ENCODE data around the gene SMG6. TPM values are rescaled to one million over a fixed set of nuclear protein-coding genes. Genes with fewer than 3 reads are reported as not detected.
A peak's percentile ranks its signal among the peaks of the same experiment; 100 is the strongest.

Gene SMG6
- total and polyA plus RNA-seq, 4 donors: 16.2 to 67.3 (median 31.4) TPM

- ATAC-seq (ENCODE audit: low FRiP score): no peak
- intact Hi-C loops (cut with DNase I): loop anchor here in 1 of 2 donors (5.0 kb wide), 1 partner anchor 293 kb away; no protein-coding TSS in a partner anchor
- Histone ChIP-seq H3K27ac (ENCODE audit: low read depth in 1 of 2, low read length in 2 of 2) (no peak overlapping the region), H3K27me3 (ENCODE audit: control insufficient read depth in 1 of 2, insufficient read depth in 2 of 2, low read length in 1 of 2) (no peaks in the 10 kb centered on the region), H3K4me1 (ENCODE audit: control insufficient read depth in 1 of 2, insufficient read depth in 2 of 2, low read length in 2 of 2) (no peaks in the 10 kb centered on the region), H3K4me3 (ENCODE audit: low read length in 2 of 2) (no peak overlapping the region), H3K9me3 (ENCODE audit: control insufficient read depth, low read length) (no peaks in the 10 kb centered on the region), H3K36me3 (ENCODE audit: control insufficient read depth in 1 of 2, insufficient read depth in 2 of 2, low read length in 1 of 2) (peaks cover 0 to 1% of the 10 kb centered on the region in 2 donors)
- WGBS, 2 donors: 88 to 89% methylated on average over 21 of the region's 21 CpGs
- DNase-seq: no peak
Observed at GRCh38 chr17:2059547-2060384, 243.8 kb downstream of the SMG6 start.

GRCh38 chr17:2058586-2059546 is 244.7 kb downstream of the SMG6 start:
- peak; percentile 48 for ATAC-seq (ENCODE audit: low FRiP score)
- intact Hi-C loops (cut with DNase I): loop anchor here in 1 of 2 donors (5.0 kb wide), 1 partner anchor 293 kb away; no protein-coding TSS in a partner anchor
- Histone ChIP-seq H3K9me3 (ENCODE audit: control insufficient read depth, low read length) (no peaks in the 10 kb centered on the region), H3K4me3 (ENCODE audit: low read length in 2 of 2) (no peak overlapping the region), H3K27ac (ENCODE audit: low read depth in 1 of 2, low read length in 2 of 2) (no peak overlapping the region), H3K27me3 (ENCODE audit: control insufficient read depth in 1 of 2, insufficient read depth in 2 of 2, low read length in 1 of 2) (no peaks in the 10 kb centered on the region), H3K4me1 (ENCODE audit: control insufficient read depth in 1 of 2, insufficient read depth in 2 of 2, low read length in 2 of 2) (no peaks in the 10 kb centered on the region), H3K36me3 (ENCODE audit: control insufficient read depth in 1 of 2, insufficient read depth in 2 of 2, low read length in 1 of 2) (no peaks in the 10 kb centered on the region)
- peak; percentile 86 to 91 for DNase-seq
- 76 to 77% methylated on average over 78 of the region's 78 CpGs for WGBS, 2 donors

GRCh38 chr17:2057760-2058585 is 245.6 kb downstream of the SMG6 start:
- Histone ChIP-seq H3K27me3 (ENCODE audit: control insufficient read depth in 1 of 2, insufficient read depth in 2 of 2, low read length in 1 of 2) (no peaks in the 10 kb centered on the region), H3K4me1 (ENCODE audit: control insufficient read depth in 1 of 2, insufficient read depth in 2 of 2, low read length in 2 of 2) (no peaks in the 10 kb centered on the region), H3K9me3 (ENCODE audit: control insufficient read depth, low read length) (no peaks in the 10 kb centered on the region), H3K4me3 (ENCODE audit: low read length in 2 of 2) (no peak overlapping the region), H3K36me3 (ENCODE audit: control insufficient read depth in 1 of 2, insufficient read depth in 2 of 2, low read length in 1 of 2) (no peaks in the 10 kb centered on the region), H3K27ac (ENCODE audit: low read depth in 1 of 2, low read length in 2 of 2) (no peak overlapping the region)
- intact Hi-C loops (cut with DNase I): loop anchor here in 1 of 2 donors (5.0 kb wide), 1 partner anchor 294 kb away; no protein-coding TSS in a partner anchor
- ATAC-seq (ENCODE audit: low FRiP score) (no peak), DNase-seq (no peak)
- 88 to 90% methylated on average over 98 of the region's 98 CpGs for WGBS, 2 donors

- ATAC-seq (ENCODE audit: low FRiP score) (no peak), DNase-seq (no peak)
- WGBS, 2 donors: 80 to 84% methylated on average over 75 to 81 of the region's 81 CpGs
- intact Hi-C loops (cut with DNase I): loop anchor here in 1 of 2 donors (5.0 kb wide), 1 partner anchor 295 kb away; no protein-coding TSS in a partner anchor
- Histone ChIP-seq H3K27ac (ENCODE audit: low read depth in 1 of 2, low read length in 2 of 2) (no peak overlapping the region), H3K27me3 (ENCODE audit: control insufficient read depth in 1 of 2, insufficient read depth in 2 of 2, low read length in 1 of 2) (no peaks in the 10 kb centered on the region), H3K4me3 (ENCODE audit: low read length in 2 of 2) (no peak overlapping the region), H3K9me3 (ENCODE audit: control insufficient read depth, low read length) (no peaks in the 10 kb centered on the region), H3K36me3 (ENCODE audit: control insufficient read depth in 1 of 2, insufficient read depth in 2 of 2, low read length in 1 of 2) (no peaks in the 10 kb centered on the region), H3K4me1 (ENCODE audit: control insufficient read depth in 1 of 2, insufficient read depth in 2 of 2, low read length in 2 of 2) (no peaks in the 10 kb centered on the region)
Observed at GRCh38 chr17:2057175-2057759, 246.3 kb downstream of the SMG6 start.

GRCh38 chr17:2056206-2057174 is 247.1 kb downstream of the SMG6 start:
- no peaks in the 10 kb centered on the region for H3K4me1 ChIP-seq (ENCODE audit: control insufficient read depth in 1 of 2, insufficient read depth in 2 of 2, low read length in 2 of 2)
- 88 to 89% methylated on average over 83 to 85 of the region's 85 CpGs for WGBS, 2 donors

GRCh38 chr17:2055292-2056205 is 248.0 kb downstream of the SMG6 start:
- Histone ChIP-seq H3K27ac (ENCODE audit: low read depth in 1 of 2, low read length in 2 of 2) (no peak overlapping the region), H3K9me3 (ENCODE audit: control insufficient read depth, low read length) (no peaks in the 10 kb centered on the region), H3K27me3 (ENCODE audit: control insufficient read depth in 1 of 2, insufficient read depth in 2 of 2, low read length in 1 of 2) (no peaks in the 10 kb centered on the region), H3K36me3 (ENCODE audit: control insufficient read depth in 1 of 2, insufficient read depth in 2 of 2, low read length in 1 of 2) (no peaks in the 10 kb centered on the region), H3K4me3 (ENCODE audit: low read length in 2 of 2) (peak overlapping the region; percentile 9 to 10), H3K4me1 (ENCODE audit: control insufficient read depth in 1 of 2, insufficient read depth in 2 of 2, low read length in 2 of 2) (no peaks in the 10 kb centered on the region)
- DNase-seq: no peak
- ATAC-seq (ENCODE audit: low FRiP score): no peak
- intact Hi-C loops (cut with DNase I): loop anchor here (2.0 to 5.0 kb wide), 3 partner anchors 189 to 297 kb away; no protein-coding TSS in a partner anchor
- whole genome bisulfite sequencing, 2 donors: 15 to 21% methylated on average over 64 to 113 of the region's 113 CpGs

More at GRCh38 chr17:2056206-2057174, 247.1 kb downstream of the SMG6 start:
- intact Hi-C loops (cut with DNase I): loop anchor here in 1 of 2 donors (5.0 kb wide), 1 partner anchor 296 kb away; no protein-coding TSS in a partner anchor
- ATAC-seq (ENCODE audit: low FRiP score) (no peak), DNase-seq (no peak)
- Histone ChIP-seq H3K27ac (ENCODE audit: low read depth in 1 of 2, low read length in 2 of 2) (no peak overlapping the region), H3K4me3 (ENCODE audit: low read length in 2 of 2) (no peak overlapping the region), H3K9me3 (ENCODE audit: control insufficient read depth, low read length) (no peaks in the 10 kb centered on the region), H3K36me3 (ENCODE audit: control insufficient read depth in 1 of 2, insufficient read depth in 2 of 2, low read length in 1 of 2) (no peaks in the 10 kb centered on the region), H3K27me3 (ENCODE audit: control insufficient read depth in 1 of 2, insufficient read depth in 2 of 2, low read length in 1 of 2) (no peaks in the 10 kb centered on the region)

Measured in aorta (tissue), 5 donors.